ENCODE measurements around the gene ERAL1. TPM values are rescaled to one million over a fixed set of nuclear protein-coding genes. Genes with fewer than 3 reads are reported as not detected.

Gene ERAL1
- total and polyA plus RNA-seq, 2 experiments from 2014 or later, result 77.1 to 121 TPM

GRCh38 chr17:28861393-28862203 lies 6.8 kb downstream of the ERAL1 start:
- DNase-seq (ENCODE audit: low spot score), result peak; percentile 43

More at GRCh38 chr17:28861393-28862203, 6.8 kb downstream of the ERAL1 start:
- peak overlapping the region; percentile 46 for H3K27ac Mint-ChIP-seq
- TF ChIP-seq REST (IDR thresholded peaks at IDR 0.05; ENCODE audit: unreplicated experiment) (no peak), ZNF331 (CRISPR knock-in tag; IDR thresholded peaks at IDR 0.05; ENCODE audit: low read depth) (no peak), EZH2 (IDR thresholded peaks at IDR 0.05; ENCODE audit: low read depth, unreplicated experiment) (no peak), ZNF462 (CRISPR knock-in tag; IDR thresholded peaks at IDR 0.05) (no peak), POLR2AphosphoS5 (IDR thresholded peaks at IDR 0.05; ENCODE audit: low read depth) (peak; percentile 31; the same call in 1 of the 2 replicates)
- no peaks in the 10 kb centered on the region for H3K9me2 ChIP-seq (ENCODE audit: insufficient read depth)
- peak; percentile 74 for ATAC-seq
- peaks cover 7% of the 10 kb centered on the region for H3K36me3 ChIP-seq (ENCODE audit: insufficient read depth)
- H3K36me3 Mint-ChIP-seq (ENCODE audit: low read depth), result peaks cover 39% of the 10 kb centered on the region
- no peak overlapping the region for H3K27ac ChIP-seq (ENCODE audit: low read depth)
- no peak overlapping the region; the same call in 2 of the 3 replicates for H3K4me3 Mint-ChIP-seq
- peaks cover 2% of the 10 kb centered on the region for H3K27me3 Mint-ChIP-seq (ENCODE audit: insufficient read depth, low read depth, poor library complexity)
- peaks cover 16% of the 10 kb centered on the region for H3K4me1 Mint-ChIP-seq
- H3K27me3 ChIP-seq (ENCODE audit: insufficient read depth), result no peaks in the 10 kb centered on the region
- H4K20me1 ChIP-seq (replicated peaks; ENCODE audit: insufficient read depth), result no peaks in the 10 kb centered on the region
- H2AFZ ChIP-seq, result no peak overlapping the region
- H3K79me2 ChIP-seq (replicated peaks; ENCODE audit: insufficient read depth), result no peaks in the 10 kb centered on the region
- no peaks in the 10 kb centered on the region; the same call in none of the 2 replicates for H3K4me1 ChIP-seq (ENCODE audit: insufficient read depth)
- no peak overlapping the region for H3K4me2 ChIP-seq
- no peaks in the 10 kb centered on the region for H3K9me3 Mint-ChIP-seq
- no peak overlapping the region for H3K4me3 ChIP-seq
- 0 out of 2 replicates have a peak, but pooled peaks cover 4% of the 10 kb centered on the region for H3F3A ChIP-seq (replicated peaks; ENCODE audit: low read depth)

Data from GM23338 (cell line).